ENCODE results near the gene WLS.

The WLS gene

GRCh38 chr1:68225781-68226180 lies 6.5 kb downstream of the WLS start:
- no peak for DNase-seq

DNA sequence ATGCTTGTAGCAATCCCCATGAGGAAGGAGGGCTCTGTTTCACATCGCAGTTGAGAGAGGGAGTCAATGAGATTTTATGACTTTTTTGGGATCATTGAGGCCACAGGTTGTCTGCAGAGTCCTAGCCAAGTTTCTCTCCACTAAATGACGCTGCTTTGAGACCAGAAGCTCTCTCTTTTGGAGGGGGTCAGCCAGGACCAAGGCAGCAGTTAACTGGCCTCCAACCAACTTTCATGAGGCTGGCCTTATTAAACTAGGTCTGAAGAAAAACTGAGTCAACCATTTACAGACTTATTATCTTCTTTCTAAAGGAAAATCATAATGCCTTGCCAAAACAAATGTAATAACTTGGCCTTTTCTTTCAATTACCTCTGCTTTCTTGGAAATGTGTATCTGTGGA lies 8.6 kb downstream of the WLS start:
- DNase-seq, result no peak

GRCh38 chr1:68221980-68222373 lies 10.3 kb downstream of the WLS start:
- no peak for DNase-seq

DNA sequence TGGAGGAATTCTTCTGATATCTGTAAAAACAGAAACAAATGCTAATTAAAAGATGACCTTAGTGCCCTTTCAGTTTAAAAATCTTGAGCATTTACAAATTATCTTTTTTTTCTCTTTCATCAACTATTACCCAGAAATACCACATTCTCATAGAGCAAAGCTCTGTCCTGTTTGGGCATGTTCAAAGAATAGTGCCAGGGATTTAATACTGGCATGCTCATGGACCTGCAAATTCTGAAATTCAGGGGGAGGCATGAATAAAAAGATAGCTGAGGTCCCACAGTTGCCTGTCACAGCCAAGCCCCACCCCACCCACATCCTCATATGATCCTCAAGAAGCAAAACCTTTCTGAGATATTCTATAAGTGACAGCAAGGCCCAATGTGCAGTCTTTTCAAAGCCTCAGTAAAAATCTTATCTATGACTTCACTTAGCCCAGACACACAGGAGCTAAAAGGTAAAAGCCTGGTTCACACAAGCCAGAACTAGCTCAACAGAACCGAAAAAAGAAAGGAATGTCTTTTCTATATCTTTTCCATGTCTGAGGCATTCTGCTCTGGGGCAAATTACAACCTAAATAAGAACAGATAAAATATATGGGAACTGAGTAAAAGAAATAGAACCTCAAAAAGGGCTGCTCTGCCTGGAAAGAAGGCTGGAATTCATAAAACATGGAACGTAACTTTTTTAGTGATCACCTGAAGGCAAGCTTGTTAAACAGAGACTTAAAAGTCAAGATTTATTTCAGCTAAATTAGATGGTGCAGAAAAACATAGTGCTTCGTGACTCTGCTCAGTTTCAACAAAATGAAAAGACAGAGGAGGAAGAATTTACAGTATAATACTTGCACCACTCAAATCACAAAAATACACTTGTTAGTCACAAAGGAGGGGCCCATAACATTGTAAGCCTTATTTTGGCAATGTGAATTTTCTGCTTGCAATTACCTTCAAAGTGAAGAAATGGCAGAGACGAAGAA lies 11.0 kb downstream of the WLS start:
- no peak for DNase-seq

DNA sequence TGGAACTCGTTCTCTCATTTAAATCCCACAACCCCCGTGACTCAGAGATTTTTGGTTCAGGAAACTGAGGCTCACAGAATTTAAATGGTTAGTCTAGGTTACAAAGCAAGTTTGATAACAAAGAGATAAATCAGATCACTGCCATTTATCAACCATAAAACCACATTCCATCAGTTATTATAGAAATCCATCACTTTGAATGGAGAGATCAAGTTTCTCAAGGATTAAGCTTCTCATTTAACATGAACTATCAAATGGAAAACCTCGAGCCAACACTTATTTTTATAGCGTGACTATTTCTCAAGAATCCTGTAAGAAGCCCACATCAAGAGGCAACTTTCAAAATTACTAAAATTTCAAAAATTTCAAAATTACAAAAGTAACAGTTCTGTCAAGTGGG lies 11.9 kb downstream of the WLS start:
- DNase-seq, result no peak

- DNase-seq, result no peak
Measured at GRCh38 chr1:68218490-68218889, 13.8 kb downstream of the WLS start.

DNA sequence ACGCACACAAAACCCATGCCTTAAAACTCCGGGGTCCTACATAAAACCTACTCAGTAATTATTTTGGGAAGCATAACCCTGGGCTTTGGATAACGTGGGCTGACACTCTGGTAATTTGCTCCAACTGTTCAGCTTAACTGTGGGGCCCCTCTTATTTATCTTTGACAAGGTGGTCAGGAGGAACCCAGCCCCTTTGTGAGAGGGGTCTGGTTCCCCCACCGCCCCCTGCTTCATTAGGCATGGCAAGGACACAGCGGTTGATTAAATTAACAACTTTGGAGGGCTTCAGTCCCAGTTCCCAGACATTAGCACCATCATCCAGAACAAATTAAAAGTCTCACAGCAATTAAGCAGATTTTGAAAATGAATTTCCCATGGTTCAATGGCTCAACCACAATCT lies 14.7 kb downstream of the WLS start:
- no peak for DNase-seq

DNA sequence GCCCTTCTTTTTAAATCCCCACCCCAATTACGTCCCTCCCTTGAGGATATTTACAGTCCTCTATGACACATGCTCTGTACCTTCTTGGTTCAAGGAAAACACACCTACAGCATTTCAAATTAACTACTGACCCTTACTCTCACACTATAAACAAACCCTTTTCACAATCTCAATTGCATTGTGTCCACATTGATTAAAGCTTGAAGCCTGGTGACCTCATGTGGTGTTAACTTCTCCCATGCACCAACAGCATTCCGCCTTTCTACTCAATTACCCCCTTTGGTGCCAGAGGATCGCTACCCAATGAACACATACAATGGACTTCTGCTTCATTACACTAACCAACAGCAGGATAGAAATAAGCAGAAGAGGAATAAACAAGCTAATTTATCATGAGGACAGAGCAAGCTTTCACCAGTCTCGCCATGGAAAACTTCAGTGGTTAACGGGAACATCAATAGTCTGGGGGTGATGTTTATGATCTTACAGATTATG lies 15.2 kb downstream of the WLS start:
- DNase-seq, result no peak

DNA sequence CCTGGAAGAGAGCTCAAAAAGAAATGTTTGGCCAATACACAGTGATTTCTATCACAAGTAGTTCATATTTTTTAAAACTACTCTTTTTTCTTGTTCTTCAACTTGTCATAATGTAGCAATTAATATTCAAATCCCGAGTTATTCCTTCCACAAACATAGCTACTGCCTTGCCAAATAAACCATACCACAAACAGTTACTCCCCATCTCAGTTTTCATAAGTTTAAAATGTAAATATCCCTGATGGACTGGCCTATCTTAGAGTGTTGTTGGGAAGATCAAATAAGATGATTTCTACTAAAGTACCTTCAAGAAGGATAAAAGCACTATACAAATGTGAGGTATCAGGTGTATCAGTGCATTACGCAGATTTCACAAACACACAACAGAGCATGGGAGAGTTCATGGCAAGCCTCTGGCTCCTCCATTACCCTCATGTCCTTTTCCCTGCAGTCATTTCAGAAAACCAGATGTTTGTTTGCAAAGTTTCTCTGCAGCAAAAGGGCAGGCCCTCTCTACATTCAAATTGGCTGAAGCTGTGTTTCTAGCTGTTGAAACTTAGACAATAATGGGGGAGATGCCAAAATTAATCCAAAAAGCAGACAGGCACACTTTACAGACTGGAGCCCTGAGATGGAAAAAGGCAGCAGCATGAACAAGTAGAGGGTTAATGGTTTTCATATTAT lies 16.1 kb downstream of the WLS start:
- DNase-seq, result no peak

DNA sequence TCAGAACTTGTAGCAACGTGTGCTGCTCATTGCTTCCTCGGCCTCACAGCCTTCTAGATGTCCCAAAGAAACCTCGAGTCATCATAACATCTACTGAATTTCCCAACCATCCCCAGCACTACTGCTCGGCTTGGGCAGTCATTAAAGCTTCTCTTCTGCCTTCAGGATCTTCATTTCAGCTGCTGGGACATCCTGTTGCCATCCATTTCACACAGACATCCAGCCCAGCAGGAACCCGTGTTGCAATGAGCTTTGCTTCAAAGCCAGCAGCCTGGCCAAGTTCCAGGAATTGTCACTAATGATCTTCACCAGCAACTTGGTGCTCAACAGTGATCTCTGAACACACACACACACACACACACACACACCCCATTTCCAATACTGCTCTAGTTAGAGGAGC lies 18.5 kb downstream of the WLS start:
- no peak for DNase-seq

GRCh38 chr1:68211761-68212380 lies 20.5 kb downstream of the WLS start:
- no peak for DNase-seq

DNA sequence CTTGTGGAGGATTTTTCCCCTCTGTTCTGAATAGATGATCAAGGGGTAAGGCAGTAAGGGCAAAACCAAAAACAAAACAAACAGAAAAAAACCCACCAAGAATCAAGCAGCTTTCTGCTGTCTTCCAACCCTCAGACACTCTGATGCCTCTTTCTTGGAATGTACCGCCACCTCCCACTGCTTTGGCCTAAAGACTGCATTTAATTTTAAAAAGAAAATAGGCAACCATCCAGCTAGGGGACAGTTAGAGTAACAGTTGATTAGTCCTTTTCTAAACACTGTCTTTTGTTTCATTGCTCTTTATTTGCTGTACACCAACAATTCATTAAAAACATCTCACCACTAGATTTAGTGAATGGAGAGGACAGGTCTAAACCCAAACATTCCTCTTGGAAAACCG lies 21.5 kb downstream of the WLS start:
- no peak for DNase-seq

DNA sequence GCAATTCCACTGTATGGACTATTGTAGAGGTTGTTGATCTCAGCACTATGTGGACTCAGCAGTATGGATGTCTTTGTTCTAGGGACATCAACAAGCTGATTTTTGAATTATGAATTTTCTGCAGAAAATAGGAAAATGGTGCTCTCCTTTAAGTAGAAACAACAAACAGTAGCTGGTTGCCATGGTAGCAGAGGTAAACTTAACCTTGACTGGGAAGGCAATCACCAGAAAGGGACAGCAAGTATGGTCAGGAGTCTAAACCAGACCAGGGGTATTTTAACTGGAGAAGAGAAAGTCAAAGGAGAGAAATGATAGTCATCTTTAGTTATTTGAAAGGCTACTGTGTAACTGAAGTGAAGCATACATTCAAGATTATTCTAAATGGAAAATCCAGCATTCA lies 22.3 kb downstream of the WLS start:
- no peak for DNase-seq

DNA sequence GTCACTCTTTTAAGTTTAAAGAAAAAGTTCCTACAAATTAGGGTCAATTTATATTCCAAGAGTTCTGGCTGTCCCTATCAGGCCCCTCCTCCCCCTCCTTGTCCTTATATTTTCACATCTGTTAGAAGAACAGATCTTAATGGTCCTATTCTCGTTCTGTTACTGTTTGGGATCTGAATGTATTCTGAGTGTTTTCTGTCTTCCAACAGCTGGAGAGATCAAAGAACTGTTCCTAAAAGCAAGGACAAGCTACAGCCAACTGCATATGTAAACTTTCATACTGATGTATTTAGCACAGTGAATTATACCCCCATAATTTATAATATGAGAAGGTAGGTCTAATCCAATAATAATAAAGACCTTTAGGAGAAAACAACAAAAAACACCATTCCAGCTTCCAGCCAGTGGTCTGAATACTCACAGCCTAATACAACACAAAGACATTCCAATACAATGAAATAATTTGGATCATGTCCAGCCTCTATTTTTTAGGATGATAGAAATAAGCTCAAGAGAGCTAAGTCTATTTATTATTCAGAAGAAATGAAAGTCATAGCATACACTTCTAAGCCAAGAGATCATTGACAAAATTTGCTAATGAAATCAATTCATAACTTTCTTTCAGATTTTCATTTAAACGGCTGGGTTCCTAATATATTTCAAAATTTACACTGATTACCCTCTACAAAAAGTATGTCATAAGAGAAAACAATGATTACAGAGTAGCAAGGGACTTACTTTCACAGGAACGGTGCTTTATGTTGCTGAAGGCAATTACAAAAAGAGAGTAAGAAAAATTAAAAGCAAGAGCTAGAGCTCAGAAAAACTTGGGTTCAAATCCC lies 25.3 kb downstream of the WLS start:
- DNase-seq, result no peak

GRCh38 chr1:68205794-68206358 lies 26.4 kb downstream of the WLS start:
- DNase-seq, result no peak

DNA sequence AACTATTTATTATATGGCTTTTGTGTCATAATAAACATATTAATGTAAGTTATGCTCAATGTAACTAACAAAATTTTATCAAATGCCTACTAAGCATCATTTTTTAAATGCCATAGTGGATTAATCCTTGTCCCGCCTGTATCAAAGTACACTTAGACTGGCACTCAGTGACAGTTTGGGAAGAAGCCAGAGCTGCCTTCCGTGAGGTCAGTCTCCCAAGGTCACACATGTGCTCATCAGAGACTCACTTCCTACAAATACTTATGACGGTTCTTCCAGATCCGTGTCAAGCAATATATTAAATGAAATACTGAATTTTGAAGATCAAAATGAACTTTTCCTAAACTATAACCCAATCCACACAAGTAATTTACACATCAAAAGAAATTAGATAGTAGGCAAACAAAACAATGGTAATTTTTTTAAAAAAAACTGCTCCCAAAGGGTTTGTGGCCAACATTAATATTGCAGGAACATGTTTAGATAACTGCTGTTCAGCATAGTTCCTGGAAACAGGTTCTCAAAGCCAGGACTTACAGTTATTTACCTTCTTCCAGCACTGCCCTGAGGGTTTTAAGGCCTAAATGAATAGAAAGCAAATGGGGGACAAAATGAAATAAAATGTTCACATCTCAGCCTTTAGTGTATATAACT lies 27.2 kb downstream of the WLS start:
- DNase-seq, result no peak

GRCh38 chr1:68202239-68202832 lies 30.0 kb downstream of the WLS start:
- DNase-seq, result no peak

DNA sequence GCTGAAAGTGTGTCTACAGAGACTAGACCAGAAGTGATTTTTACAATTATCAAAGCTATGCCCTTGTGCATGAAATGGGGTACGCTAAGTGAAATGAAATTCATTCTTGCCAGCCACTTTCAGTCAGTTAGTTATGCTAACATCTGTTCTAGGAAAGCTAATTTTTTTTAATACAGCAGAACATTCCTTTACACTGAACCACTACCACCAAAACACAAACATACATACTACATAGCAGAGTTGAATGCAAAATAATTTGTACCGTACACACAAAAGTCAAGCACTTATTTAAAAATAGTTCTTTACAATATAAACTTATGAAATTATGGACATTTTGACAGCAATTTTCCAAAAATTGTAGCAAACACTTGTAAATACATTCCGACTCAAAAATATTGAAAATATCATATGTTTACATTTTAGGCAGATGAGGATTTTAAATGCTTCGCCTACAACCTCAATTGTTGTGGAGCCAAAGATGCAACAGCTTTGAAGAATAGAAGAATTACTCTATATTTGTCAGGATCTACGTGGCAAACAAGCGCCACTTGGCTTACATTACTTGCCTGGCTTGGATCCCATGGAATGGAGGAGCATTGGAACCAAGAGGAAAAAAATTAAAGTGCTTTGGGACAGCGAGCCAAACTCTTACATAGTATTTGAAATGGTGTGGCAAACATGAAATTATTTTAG lies 30.6 kb downstream of the WLS start:
- DNase-seq, result no peak

DNA sequence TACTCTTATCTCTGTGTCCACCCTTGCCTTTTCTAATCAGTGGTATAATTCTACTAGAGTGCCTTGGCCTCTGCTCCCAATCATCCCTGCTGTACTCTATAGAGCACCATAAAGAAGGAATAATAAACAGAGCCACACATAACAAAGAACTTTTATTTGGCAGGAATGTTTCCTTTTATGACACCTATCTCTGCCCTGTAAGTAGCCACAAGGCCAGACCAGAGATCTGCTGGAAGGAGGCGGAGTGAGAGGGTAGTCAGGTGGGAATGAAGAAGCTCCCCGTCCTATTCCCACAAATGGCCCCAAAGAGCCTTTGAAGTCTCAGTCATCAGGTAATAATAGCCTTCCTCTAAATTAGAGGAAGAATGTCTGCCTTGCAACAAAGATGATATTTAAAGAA lies 32.7 kb downstream of the WLS start:
- DNase-seq, result no peak

DNA sequence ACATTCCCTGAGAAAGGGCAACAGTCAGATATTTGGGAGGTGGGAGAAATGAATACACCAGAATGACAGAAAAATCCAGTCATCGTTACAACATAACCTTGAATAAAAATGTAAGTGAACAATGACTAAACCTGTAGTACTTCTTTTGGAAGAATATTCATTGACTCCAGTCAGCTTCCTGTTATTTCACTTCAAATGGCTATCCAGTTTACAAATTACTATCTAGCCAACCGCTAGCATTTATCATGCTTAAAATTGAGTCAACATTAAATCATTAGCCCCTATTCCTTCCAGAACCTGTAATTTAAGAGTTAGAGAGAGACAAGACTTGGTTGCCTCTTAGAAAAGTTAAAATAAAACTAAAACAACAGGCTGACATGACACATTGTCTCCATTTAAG lies 33.6 kb downstream of the WLS start:
- no peak for DNase-seq

GRCh38 chr1:68197891-68198290 lies 34.4 kb downstream of the WLS start:
- DNase-seq, result no peak
